Endothelial cell of umbilical vein (primary cell): ENCODE data around the gene SWSAP1. TPM values are rescaled to one million over a fixed set of nuclear protein-coding genes. Genes with fewer than 3 reads are reported as not detected.

Experiments
- BruUV-seq: library from RNA; stranded (reverse); fragments of 400-500 nt; replicated peaks from 2 replicates; lab custom pipeline; 2021; lab: Mats Ljungman, UMichigan
- CTCF ChIA-PET: fragments of 300-600, 350-600 bp; sonication (Branson Sonifier 250); formaldehyde crosslinking; loops from one replicate; lab custom pipeline; 2021; ENCODE audit warnings: antibody characterized with exemption, inconsistent platforms; lab: Charles Lee
- POLR2A ChIA-PET: fragments of 300-600, 350-600 bp; sonication (Branson Sonifier 250); formaldehyde crosslinking; loops from one replicate; lab custom pipeline; 2021; ENCODE audit warnings: antibody characterized with exemption, inconsistent platforms; lab: Charles Lee
- DNase-seq: peaks from one replicate; pipeline ENCODE4 v3.0.0-alpha.2; 2011; ENCODE audit warnings: low read depth, low spot score
- FAIRE-seq: peaks from 2 replicates; lab custom pipeline; 2011; peaks lifted over from hg19 to GRCh38; lab: Jason Lieb, UNC
- H2AFZ ChIP-seq: 2 replicates; pipeline ENCODE4 v1.6.0; 2012; ENCODE audit warnings: low read depth, low read length, control low read depth, inconsistent platforms
- H3K27ac ChIP-seq: 2 replicates; pipeline ENCODE4 v1.5.1; 2011; ENCODE audit warnings: low read depth, mild to moderate bottlenecking, control low read depth, low read length, moderate library complexity; ENCODE audit not compliant: insufficient read depth
- H3K27me3 ChIP-seq, 2 experiments: 2 replicates each; pipeline versions ENCODE4 v1.6.0 to v1.6.1; 2011; ENCODE audit warnings: low read length in 2 of 2, mixed read lengths in 1 of 2; ENCODE audit not compliant: control insufficient read depth in 2 of 2, insufficient read depth in 2 of 2
- H3K36me3 ChIP-seq, 2 experiments: 2 replicates in 1 of 2; 3 replicates in 1 of 2; pipeline ENCODE4 v1.5.1; 2011; ENCODE audit warnings: low read length in 2 of 2, mild to moderate bottlenecking in 1 of 2, moderate library complexity in 1 of 2; ENCODE audit not compliant: control insufficient read depth in 2 of 2, insufficient read depth in 2 of 2; ENCODE audit errors: extremely low read depth in 1 of 2
- H3K4me1 ChIP-seq: 3 replicates; pipeline ENCODE4 v1.5.1; 2011; ENCODE audit warnings: mild to moderate bottlenecking, low read length; ENCODE audit not compliant: control insufficient read depth, insufficient read depth; ENCODE audit errors: extremely low read depth
- H3K4me2 ChIP-seq: 2 replicates; pipeline ENCODE4 v1.6.1; 2011; ENCODE audit warnings: low read length, control low read depth, mixed read lengths; ENCODE audit not compliant: insufficient read depth
- H3K4me3 ChIP-seq, 3 experiments: fragments of 200-600 bp in 1 of 3; sonication (generic), shearing (Covaris generic) in 1 of 3; replicated peaks in 1 of 3; 2 replicates each; pipeline ENCODE4 v1.5.1; 2011 to 2016; ENCODE audit warnings: control low read depth in 3 of 3, low read length in 3 of 3, mild to moderate bottlenecking in 2 of 3, inconsistent platforms in 1 of 3, low read depth in 1 of 3, moderate library complexity in 1 of 3; ENCODE audit not compliant: insufficient read depth in 1 of 3
- H3K79me2 ChIP-seq: 2 replicates; pipeline ENCODE4 v1.6.0; 2012; ENCODE audit warnings: low read length, inconsistent platforms; ENCODE audit not compliant: control insufficient read depth, insufficient read depth
- H3K9ac ChIP-seq: replicated peaks from 2 replicates; pipeline ENCODE3; 2011; ENCODE audit warnings: low read length, control low read depth; ENCODE audit not compliant: insufficient read depth; ENCODE audit errors: extremely low read depth
- H3K9me1 ChIP-seq: replicated peaks from 3 replicates; pipeline ENCODE4 v1.6.0; 2011; ENCODE audit warnings: mild to moderate bottlenecking, low read length; ENCODE audit not compliant: control insufficient read depth, insufficient read depth; ENCODE audit errors: extremely low read depth
- H3K9me3 ChIP-seq: replicated peaks from 2 replicates; pipeline ENCODE4 v1.5.1; 2012; ENCODE audit warnings: low read length, inconsistent platforms; ENCODE audit not compliant: control insufficient read depth, insufficient read depth
- H4K20me1 ChIP-seq: replicated peaks from 2 replicates; pipeline ENCODE3; 2011; ENCODE audit warnings: mild to moderate bottlenecking, low read length; ENCODE audit not compliant: control insufficient read depth, insufficient read depth; ENCODE audit errors: extremely low read depth
- EZH2 ChIP-seq: IDR thresholded peaks from 2 replicates; pipeline ENCODE4 v1.6.1; 2012; ENCODE audit warnings: borderline replicate concordance, low read depth, mild to moderate bottlenecking, moderate library complexity, low read length, inconsistent platforms; ENCODE audit not compliant: severe bottlenecking
- FOS ChIP-seq: IDR thresholded peaks from 2 replicates; pipeline ENCODE4 v1.6.1; 2011; ENCODE audit warnings: mild to moderate bottlenecking, low read length, moderate library complexity, borderline replicate concordance; ENCODE audit not compliant: insufficient read depth
- GATA2 ChIP-seq: IDR thresholded peaks from 2 replicates; pipeline ENCODE4 v1.7.0; 2011; ENCODE audit warnings: low read depth, mild to moderate bottlenecking, moderate library complexity, mixed read lengths, low read length; ENCODE audit not compliant: insufficient read length, insufficient read depth
- JUN ChIP-seq: IDR thresholded peaks from 2 replicates; pipeline ENCODE4 v1.6.1; 2011; ENCODE audit warnings: borderline replicate concordance, low read depth; ENCODE audit not compliant: insufficient read length, insufficient read depth
- MAX ChIP-seq: IDR thresholded peaks from 2 replicates; pipeline ENCODE4 v1.6.1; 2011; ENCODE audit not compliant: insufficient read depth, insufficient read length
- MYC ChIP-seq: IDR thresholded peaks from one replicate; pipeline ENCODE4 v1.6.1; 2011; ENCODE audit warnings: mild to moderate bottlenecking, low read depth, low read length
- POLR2A ChIP-seq: IDR thresholded peaks from 2 replicates; pipeline ENCODE4 v1.6.1; 2012; ENCODE audit warnings: low read depth, mild to moderate bottlenecking, control low read depth, low read length
- POLR2AphosphoS5 ChIP-seq: IDR thresholded peaks from 2 replicates; pipeline ENCODE4 v1.6.1; 2012; ENCODE audit warnings: low read depth, mild to moderate bottlenecking, control low read depth, low read length, moderate library complexity; ENCODE audit not compliant: insufficient read depth
- dilution Hi-C: fragments of 300-500 bp; cut with MboI; formaldehyde crosslinking; loops from one replicate; pipeline ENCODE4 v1.15.0; 2019; ENCODE audit warnings: low sequenced_read_pairs; ENCODE audit not compliant: extremely low pct_ligation_motif_present
- intact Hi-C: fragments of 100-400 bp; cut with micrococcal nuclease; formaldehyde crosslinking; loops from one replicate; pipeline ENCODE4 v1.10.0; 2022
- polyA plus RNA-seq, 4 experiments: library from polyadenylated mRNA; depleted of rRNA in 3 of 4; stranded (reverse) in 3 of 4; unstranded in 1 of 4; fragments of >200 nt; gene quantifications; 2 replicates each; pipeline versions ENCODE4 v1.2.1 to v1.2.3, GENCODE V29; 2011 to 2012; ENCODE audit warnings: missing spikeins in 1 of 4
- small RNA-seq: library from RNA; depleted of rRNA; stranded (forward); fragments of <200 nt; gene quantifications from one replicate; pipeline ENCODE3, GENCODE V24; 2012; ENCODE audit warnings: low replicate concordance, low read depth; ENCODE audit not compliant: insufficient read depth, insufficient read length
- total RNA-seq: library from RNA; stranded (reverse); gene quantifications from 2 replicates; pipeline ENCODE4 v1.2.3, GENCODE V29; 2021
- TF ChIP-seq, protein P1 (sequence below), 2 donors: IDR thresholded peaks; 1 replicate in 1 of 2; 2 replicates in 1 of 2; pipeline ENCODE4 v1.5.1; 2011; ENCODE audit warnings: low read length in 2 of 2, mild to moderate bottlenecking in 2 of 2, moderate library complexity in 2 of 2, control low read depth in 1 of 2, inconsistent platforms in 1 of 2, low read depth in 1 of 2; ENCODE audit not compliant: insufficient read depth in 1 of 2; ENCODE audit errors: extremely low read depth in 1 of 2

SWSAP1 gene
- total and polyA plus RNA-seq, 2 donors (not counting 3 experiments of a cell fraction or from before 2014, with no cell fraction given): 3.7 to 4.4 TPM

- dilution Hi-C loops: no loop called here
- no peaks in the 10 kb centered on the region for H3K9me3 ChIP-seq
- no peak overlapping the region for H3K4me2 ChIP-seq
- H3K27ac ChIP-seq: no peak overlapping the region
- ChIA-PET CTCF (interaction anchor here (1.2 to 3.7 kb wide), 5 partner anchors 11 to 130 kb away, joined by 3 to 19 read pairs (median 7); partner anchors contain the start of genes CCDC159, ODAD3, PRKCSH and TMEM205), POLR2A (no interaction called here)
- peaks cover 29 to 33% of the 10 kb centered on the region in 2 experiments for H3K27me3 ChIP-seq
- no peaks in the 10 kb centered on the region for H3K36me3 ChIP-seq
- no peak overlapping the region for H3K9ac ChIP-seq
- TF ChIP-seq POLR2A (no peak), FOS (no peak), GATA2 (no peak), JUN (no peak), POLR2AphosphoS5 (no peak), EZH2 (no peak), MAX (no peak), MYC (no peak)
- TF ChIP-seq, protein P1, sequence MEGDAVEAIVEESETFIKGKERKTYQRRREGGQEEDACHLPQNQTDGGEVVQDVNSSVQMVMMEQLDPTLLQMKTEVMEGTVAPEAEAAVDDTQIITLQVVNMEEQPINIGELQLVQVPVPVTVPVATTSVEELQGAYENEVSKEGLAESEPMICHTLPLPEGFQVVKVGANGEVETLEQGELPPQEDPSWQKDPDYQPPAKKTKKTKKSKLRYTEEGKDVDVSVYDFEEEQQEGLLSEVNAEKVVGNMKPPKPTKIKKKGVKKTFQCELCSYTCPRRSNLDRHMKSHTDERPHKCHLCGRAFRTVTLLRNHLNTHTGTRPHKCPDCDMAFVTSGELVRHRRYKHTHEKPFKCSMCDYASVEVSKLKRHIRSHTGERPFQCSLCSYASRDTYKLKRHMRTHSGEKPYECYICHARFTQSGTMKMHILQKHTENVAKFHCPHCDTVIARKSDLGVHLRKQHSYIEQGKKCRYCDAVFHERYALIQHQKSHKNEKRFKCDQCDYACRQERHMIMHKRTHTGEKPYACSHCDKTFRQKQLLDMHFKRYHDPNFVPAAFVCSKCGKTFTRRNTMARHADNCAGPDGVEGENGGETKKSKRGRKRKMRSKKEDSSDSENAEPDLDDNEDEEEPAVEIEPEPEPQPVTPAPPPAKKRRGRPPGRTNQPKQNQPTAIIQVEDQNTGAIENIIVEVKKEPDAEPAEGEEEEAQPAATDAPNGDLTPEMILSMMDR (IDR thresholded peaks at IDR 0.05; ENCODE audit: extremely low read depth in 1 of 2, insufficient read depth in 1 of 2, low read depth in 1 of 2, low read length in 2 of 2): no peak
- H3K4me1 ChIP-seq: peaks cover 5% of the 10 kb centered on the region
- intact Hi-C loops: loop anchor here (5.0 kb wide), 1 partner anchor 41 kb away; the partner anchor contains the start of gene EPOR
- BruUV-seq: no TSS peak
- DNase-seq (no peak), FAIRE-seq (no peak)
- no peaks in the 10 kb centered on the region for H3K9me1 ChIP-seq
- H3K79me2 ChIP-seq: no peaks in the 10 kb centered on the region
- no peaks in the 10 kb centered on the region for H4K20me1 ChIP-seq
- H3K4me3 ChIP-seq: no peak overlapping the region
- no peak overlapping the region for H2AFZ ChIP-seq
These were observed 49.3 kb downstream of the SWSAP1 start for GRCh38 chr19:11423791-11424181.

Small RNAs within 50 kb of the gene (small RNA-seq; reads per million reads assigned to genes)
- gene RF00019: not detected

Other genes with a start within 250 kb of the SWSAP1 start
- 68.5 and 70.0 TPM in 2 replicates for gene SPC24, start 218.9 kb upstream of the SWSAP1 start, total RNA-seq
- 17.2 and 19.8 TPM in 2 replicates for gene SPC24, start 218.9 kb upstream of the SWSAP1 start, polyA plus RNA-seq
- 77.9 and 78.0 TPM in 2 replicates for gene KANK2, start 177.1 kb upstream of the SWSAP1 start, total RNA-seq
- 41.7 and 48.1 TPM in 2 replicates for gene KANK2, start 177.1 kb upstream of the SWSAP1 start, polyA plus RNA-seq
- gene ANGPTL8, start 135.0 kb upstream of the SWSAP1 start, total RNA-seq: not detected in 2 replicates
- gene ANGPTL8, start 135.0 kb upstream of the SWSAP1 start, polyA plus RNA-seq: not detected in 2 replicates
- gene DOCK6, start 112.1 kb upstream of the SWSAP1 start, total RNA-seq: 334 and 353 TPM in 2 replicates
- gene DOCK6, start 112.1 kb upstream of the SWSAP1 start, polyA plus RNA-seq: 126 and 154 TPM in 2 replicates
- not detected in 2 replicates for gene TSPAN16, start 78.5 kb upstream of the SWSAP1 start, total RNA-seq
- not detected in 2 replicates for gene TSPAN16, start 78.5 kb upstream of the SWSAP1 start, polyA plus RNA-seq
- gene RAB3D, start 35.0 kb upstream of the SWSAP1 start, total RNA-seq: 41.1 and 48.2 TPM in 2 replicates
- gene RAB3D, start 35.0 kb upstream of the SWSAP1 start, polyA plus RNA-seq: 34.1 and 35.4 TPM in 2 replicates
- gene TMEM205, start 28.4 kb upstream of the SWSAP1 start, total RNA-seq: 57.3 and 58.9 TPM in 2 replicates
- gene TMEM205, start 28.4 kb upstream of the SWSAP1 start, polyA plus RNA-seq: 345 and 364 TPM in 2 replicates
- gene CCDC159, start 28.1 kb upstream of the SWSAP1 start, total RNA-seq: 30.3 and 31.6 TPM in 2 replicates
- gene CCDC159, start 28.1 kb upstream of the SWSAP1 start, polyA plus RNA-seq: 28.2 and 30.0 TPM in 2 replicates
- gene PLPPR2, start 19.2 kb upstream of the SWSAP1 start, total RNA-seq: 22.8 and 23.7 TPM in 2 replicates
- gene PLPPR2, start 19.2 kb upstream of the SWSAP1 start, polyA plus RNA-seq: 28.7 and 34.5 TPM in 2 replicates
- gene EPOR, start 9.6 kb downstream of the SWSAP1 start, total RNA-seq: 11.4 and 12.6 TPM in 2 replicates
- gene EPOR, start 9.6 kb downstream of the SWSAP1 start, polyA plus RNA-seq: 17.3 and 23.5 TPM in 2 replicates
- 1.7 and 5.2 TPM in 2 replicates for gene RGL3, start 44.6 kb downstream of the SWSAP1 start, total RNA-seq
- gene RGL3, start 44.6 kb downstream of the SWSAP1 start, polyA plus RNA-seq: 0.23 and 0.56 TPM in 2 replicates
- 0.97 TPM in 1 of 2 replicates, not detected in the other for gene ODAD3, start 60.5 kb downstream of the SWSAP1 start, total RNA-seq
- gene ODAD3, start 60.5 kb downstream of the SWSAP1 start, polyA plus RNA-seq: 0.05 and 0.14 TPM in 2 replicates
- gene PRKCSH, start 61.0 kb downstream of the SWSAP1 start, total RNA-seq: 387 and 425 TPM in 2 replicates
- 215 and 267 TPM in 2 replicates for gene PRKCSH, start 61.0 kb downstream of the SWSAP1 start, polyA plus RNA-seq
- gene ELAVL3, start 106.4 kb downstream of the SWSAP1 start, total RNA-seq: 0.07 TPM in 1 of 2 replicates, not detected in the other
- gene ELAVL3, start 106.4 kb downstream of the SWSAP1 start, polyA plus RNA-seq: not detected in 2 replicates
- gene ZNF653, start 131.2 kb downstream of the SWSAP1 start, total RNA-seq: 7.0 and 9.8 TPM in 2 replicates
- 7.1 and 8.7 TPM in 2 replicates for gene ZNF653, start 131.2 kb downstream of the SWSAP1 start, polyA plus RNA-seq
- 32.4 and 36.7 TPM in 2 replicates for gene ECSIT, start 154.5 kb downstream of the SWSAP1 start, total RNA-seq
- gene ECSIT, start 154.5 kb downstream of the SWSAP1 start, polyA plus RNA-seq: 47.2 and 54.0 TPM in 2 replicates
- not detected in 2 replicates for gene CNN1, start 164.2 kb downstream of the SWSAP1 start, total RNA-seq
- 0.76 and 1.0 TPM in 2 replicates for gene CNN1, start 164.2 kb downstream of the SWSAP1 start, polyA plus RNA-seq
- gene ELOF1, start 184.6 kb downstream of the SWSAP1 start, total RNA-seq: 39.4 and 49.9 TPM in 2 replicates
- 80.2 and 92.6 TPM in 2 replicates for gene ELOF1, start 184.6 kb downstream of the SWSAP1 start, polyA plus RNA-seq
- gene ACP5, start 203.0 kb downstream of the SWSAP1 start, total RNA-seq: not detected in 2 replicates
- gene ACP5, start 203.0 kb downstream of the SWSAP1 start, polyA plus RNA-seq: 0.84 and 1.3 TPM in 2 replicates
- gene ZNF627, start 222.8 kb downstream of the SWSAP1 start, total RNA-seq: 9.7 and 11.2 TPM in 2 replicates
- gene ZNF627, start 222.8 kb downstream of the SWSAP1 start, polyA plus RNA-seq: 5.6 and 5.9 TPM in 2 replicates